HS-27A (cell line): ENCODE measurements around the gene DNAJC5.
A peak's percentile ranks its signal among the peaks of the same experiment; 100 is the strongest.
"Not testable (repeated sequence)": the region's sequence is repeated elsewhere in the genome, so short reads cannot be mapped to it uniquely, and the experiment has no call there.

Experiments
- DNase-seq: peaks from one replicate; pipeline ENCODE4 v3.0.0-alpha.2; 2012; ENCODE audit warnings: low read depth, missing footprints

The DNAJC5 gene

DNA sequence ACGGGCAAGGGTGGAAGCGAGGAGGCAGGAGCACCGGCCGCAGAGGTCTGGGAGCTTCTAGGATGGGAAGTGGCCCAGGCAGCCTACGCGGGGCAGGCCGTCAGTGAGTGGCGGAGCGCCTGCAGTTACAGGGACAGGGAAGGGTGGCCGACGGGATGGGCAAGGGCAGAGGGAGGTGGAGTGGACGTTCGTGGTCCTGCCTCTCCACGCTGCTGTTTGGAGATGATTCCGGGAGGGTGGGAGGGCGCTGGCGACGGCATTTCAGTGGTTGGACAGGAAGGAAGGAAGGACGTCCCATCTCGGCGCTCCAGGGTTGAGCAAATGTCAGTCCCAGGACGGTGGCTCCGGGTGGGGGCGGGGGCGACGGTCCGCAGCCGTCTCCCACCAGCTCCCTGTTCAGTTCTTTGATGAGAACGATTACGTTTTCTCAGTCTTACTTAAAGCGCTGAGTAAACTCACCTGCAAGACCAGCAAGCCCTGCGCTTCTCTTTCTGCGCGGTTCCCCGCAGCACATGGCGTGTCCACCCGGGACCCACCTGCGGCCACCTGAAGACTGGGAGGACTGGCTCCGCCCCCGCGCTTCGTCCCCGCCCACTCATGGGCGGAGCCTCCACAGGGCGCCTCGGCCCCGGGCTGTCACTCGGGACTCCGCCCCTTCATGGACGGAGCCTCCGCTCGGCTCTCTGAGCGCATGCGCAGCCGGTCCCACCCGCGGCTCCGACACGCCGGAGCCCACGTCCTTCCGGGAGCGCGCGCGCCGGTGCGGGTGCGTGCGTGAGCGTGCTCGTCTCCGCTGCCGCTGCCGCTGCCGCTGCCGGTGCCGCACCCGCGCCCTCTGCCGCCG, at the start of gene DNAJC5:
Gene DNAJC5 (plus strand): TSS at position 769 of the 844 bp plus-strand sequence. CDS start 33,220 bp downstream, outside the sequence.
- peak; percentile 71 for DNase-seq

GRCh38 chr20:63846128-63846771, 48.7 kb upstream of the DNAJC5 start:
- no peak for DNase-seq

DNA sequence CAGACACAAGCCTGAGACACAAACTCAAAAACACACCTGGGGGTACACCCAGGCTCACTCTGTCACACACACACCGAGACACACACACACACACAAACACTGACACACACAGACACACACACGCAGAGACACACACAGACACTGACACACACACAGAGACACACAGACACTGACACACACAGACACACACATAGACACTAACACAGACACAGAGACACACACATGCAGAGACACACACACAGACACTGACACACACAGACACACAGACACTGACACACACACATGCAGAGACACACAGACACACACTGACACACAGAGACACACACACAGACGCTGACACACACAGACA, 48.1 kb upstream of the DNAJC5 start:
- DNase-seq = no peak

- no peak for DNase-seq
Measured at GRCh38 chr20:63847237-63848002, 47.5 kb upstream of the DNAJC5 start.

DNA sequence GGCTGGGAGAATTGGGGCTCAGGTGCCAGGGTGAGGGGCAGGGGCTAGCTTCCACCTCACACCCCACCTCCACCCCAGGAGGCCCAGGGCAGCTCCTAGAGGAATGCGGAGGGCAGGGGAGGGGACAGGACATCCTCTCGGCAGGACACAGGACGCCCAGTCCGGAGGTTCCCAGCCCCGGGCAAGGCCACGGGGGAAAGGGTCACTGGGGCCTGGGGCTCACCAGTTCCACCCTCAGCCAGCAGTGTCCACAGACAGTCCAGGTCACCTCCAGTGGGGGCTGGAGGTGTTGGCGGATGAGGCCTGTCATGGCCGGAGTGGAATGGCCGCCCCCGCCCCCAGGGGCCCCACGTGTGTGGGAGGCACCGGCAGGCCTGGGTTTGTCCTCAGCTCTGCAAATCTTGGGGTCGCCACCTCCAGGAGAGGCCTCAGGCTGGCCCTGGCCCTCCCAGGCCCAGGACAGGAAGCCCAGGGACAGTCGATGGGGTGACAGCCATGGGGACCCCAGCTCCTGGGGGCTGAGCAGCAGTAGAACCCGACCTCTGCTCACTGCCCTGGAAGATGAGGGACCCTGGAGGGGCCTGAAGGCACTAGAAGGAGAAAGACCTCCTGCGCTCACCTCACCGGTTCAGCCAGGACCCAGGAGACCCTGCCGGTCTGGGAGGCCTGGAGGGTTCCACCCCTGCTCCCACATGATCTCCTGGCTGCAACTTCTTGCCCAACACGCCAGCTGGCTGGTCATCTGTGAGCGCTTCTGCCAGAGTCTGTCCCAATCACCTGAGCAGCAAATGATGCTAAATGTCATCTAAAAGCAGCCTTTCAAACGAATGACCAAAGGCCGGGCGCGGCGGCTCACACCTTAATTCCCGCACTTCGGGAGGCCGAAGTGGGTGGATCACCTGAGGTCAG, 46.7 kb upstream of the DNAJC5 start:
- no peak for DNase-seq

DNA sequence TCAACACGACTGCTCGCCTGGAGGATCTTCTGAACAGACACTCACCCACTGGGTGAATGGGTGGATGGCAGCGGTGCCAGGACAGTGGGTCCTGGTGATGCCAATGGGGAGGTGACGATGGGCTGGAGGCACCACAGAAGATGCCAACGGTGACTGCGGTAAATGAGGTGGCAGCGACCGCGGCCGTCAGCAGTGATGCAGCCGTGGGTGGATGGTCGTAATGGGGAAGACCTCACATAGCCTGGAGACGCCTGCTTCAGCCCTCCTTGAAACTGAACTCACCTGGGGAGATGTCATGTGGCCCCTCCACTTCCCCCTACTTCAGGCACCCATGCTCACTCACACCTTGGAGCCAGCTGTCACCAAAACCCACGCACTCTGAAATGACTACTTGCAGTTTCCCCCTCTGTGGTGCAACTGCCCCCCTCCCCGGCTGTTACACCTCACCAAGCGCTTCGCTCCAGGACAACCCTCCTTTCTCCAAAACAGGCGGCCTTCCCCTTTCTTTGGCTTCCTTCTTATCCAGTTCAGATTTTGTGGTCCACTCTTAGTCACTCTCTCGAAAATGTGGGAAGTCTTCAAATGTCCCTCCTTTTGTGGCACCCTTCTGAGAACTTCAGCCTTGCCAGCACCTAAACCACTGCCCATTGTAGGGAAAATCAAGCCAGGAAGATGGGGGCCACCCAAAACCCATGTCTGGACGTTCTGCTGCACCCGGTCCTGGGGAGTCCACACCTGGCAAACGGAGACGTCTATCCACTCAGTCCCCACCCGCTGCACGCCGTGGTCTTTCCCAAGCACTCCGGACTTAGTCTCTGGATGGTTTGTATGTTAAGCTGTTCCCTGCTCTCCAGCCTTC, 44.0 kb upstream of the DNAJC5 start:
- no peak for DNase-seq

- not testable (repeated sequence) for DNase-seq
Measured at GRCh38 chr20:63851548-63851943, 43.4 kb upstream of the DNAJC5 start.

- not testable (repeated sequence) for DNase-seq
Measured at GRCh38 chr20:63853733-63854068, 41.2 kb upstream of the DNAJC5 start.

DNA sequence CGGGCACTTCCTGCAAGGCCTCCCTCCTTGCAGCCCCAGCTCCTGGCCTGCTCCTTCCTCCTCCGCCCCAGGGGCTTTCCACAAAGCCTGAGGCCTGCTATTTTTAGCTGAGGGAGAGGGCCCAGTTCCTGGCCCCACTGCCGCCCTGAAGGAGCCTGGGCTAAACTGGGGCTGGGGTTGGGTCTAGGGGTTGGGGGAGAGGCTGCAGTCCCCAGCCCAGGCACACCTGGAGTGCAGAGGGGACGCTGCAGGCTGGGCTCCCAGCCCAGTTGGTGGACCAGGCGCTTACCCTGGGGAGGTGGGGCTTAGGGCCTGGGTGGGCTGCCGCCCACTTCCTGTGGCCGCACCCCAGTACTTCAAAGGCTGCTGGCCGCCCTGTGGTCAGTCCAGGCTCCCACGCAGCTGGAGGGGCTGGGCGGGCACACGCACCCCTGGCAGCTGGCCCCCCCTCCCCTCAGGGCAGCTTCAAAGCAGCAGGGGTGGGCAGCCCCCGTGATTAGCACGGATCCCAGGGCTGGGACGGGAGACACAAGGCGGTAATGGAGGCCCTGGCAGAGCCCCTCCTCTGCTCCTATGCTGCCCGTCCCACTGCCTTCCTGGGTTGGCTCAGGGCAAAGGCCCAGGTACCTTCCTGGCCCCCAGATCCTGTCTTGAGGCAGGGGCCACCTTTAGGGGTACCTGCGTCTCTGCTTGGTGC, 40.7 kb upstream of the DNAJC5 start:
- no peak for DNase-seq

- DNase-seq = no peak
Measured at GRCh38 chr20:63854766-63855362, 40.1 kb upstream of the DNAJC5 start.

DNA sequence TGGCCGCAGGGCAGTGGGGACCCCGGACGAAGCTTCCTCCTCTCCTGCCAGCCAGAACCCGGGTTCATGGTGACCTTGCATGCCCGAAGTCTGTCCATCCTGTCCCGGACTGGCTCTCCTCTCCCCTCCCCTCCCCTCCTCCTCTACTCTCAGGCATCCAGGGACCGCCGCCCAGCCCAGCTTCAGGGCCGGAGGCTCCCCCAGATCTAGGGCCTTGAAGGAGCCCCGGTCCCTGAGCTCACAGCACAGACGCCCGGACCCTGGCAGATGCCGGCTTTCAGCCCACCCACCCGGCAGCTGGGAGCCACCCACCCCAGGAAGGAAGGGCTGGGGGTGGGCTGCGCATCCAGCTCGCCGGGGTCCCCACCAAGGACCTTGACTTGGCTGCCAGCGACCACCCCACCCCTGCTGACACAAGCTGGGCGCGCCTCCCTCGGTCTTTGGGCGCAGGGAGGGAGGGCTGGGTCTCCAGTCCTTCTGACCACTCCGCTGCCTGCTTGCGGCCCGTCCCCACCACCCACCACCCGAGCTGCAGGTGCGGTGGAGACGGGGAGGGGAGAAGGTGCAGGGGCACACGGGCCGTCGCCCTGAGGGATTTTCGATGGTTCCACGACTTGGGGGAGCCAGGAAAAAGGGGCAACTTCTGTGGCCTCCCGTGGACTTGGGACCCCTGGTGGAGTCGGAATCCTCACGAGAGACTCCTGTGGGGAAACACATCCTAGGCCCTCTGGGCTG, 39.4 kb upstream of the DNAJC5 start:
- no peak for DNase-seq

- DNase-seq = no peak
Measured at GRCh38 chr20:63856098-63856511, 38.8 kb upstream of the DNAJC5 start.

- no peak for DNase-seq
Measured at GRCh38 chr20:63857764-63858392, 37.0 kb upstream of the DNAJC5 start.

- no peak for DNase-seq
Measured at GRCh38 chr20:63858393-63859165, 36.3 kb upstream of the DNAJC5 start.

DNA sequence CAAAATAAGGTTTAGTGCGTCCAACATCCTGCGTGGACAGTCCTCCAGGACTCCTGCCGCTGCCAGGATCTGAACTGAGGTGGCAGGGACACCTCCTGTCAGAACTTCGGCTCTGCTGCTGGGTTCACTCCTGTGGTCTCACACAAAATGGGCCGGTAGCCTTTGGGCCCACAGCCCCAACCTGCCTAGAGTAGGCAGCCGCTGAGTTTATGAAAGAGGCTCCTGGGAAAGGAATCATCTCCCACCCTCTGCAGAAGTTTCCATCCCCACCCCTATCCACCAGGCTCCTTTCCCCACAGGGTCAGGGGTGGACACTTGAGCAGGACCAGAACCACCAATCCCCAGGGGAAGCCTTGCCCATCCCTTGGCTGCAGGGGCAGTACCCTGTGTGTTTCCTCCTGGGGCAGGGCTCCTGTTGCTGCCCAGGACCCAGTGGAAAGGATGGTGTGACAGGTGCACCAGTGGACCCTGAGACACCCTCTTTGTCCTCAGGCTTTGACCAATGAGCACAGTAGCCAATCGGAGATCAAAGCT, 35.7 kb upstream of the DNAJC5 start:
- DNase-seq = no peak

DNA sequence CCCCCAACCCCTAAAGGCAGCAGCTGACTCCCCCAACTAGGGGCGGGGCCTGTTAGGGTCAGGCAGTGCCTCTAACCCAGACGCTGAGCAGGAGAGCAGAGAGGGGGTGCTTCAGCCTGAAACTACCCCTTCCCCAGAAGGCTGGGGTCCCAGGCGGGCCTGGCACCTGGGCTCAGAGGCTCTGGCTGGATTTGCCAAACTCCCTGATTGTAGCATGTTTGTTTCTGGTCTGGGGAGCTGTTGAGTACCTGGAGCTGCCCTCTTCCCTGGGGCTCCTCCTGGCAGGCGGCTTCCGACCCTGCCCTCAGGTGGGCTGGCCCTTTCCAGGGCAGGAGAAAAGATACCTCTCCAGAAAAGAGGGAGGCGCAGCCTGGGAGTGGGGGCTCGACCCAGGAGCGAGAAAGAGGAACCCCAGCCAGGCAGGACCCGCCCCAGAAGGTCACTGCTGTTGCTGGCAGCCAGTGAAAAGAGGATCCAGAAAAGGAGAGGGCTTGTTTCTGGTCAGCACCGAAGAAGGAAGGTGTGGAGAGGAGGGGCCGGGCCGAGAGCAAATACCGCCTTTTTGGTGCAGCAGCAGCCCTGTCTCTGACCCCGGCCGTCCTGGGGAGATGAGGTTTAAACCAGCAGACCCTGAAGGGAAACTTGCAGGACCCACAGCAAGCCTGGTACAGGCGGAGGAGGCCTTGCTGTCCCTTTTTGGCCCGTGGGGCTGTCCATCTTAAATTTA, 34.4 kb upstream of the DNAJC5 start:
- no peak for DNase-seq
